ENCODE data around the gene TNRC6C.

GRCh38 chr17:78120971-78121800 is 162.7 kb downstream of the TNRC6C start:
- TF ChIP-seq EP300 (IDR thresholded peaks at IDR 0.05) (no peak), CTCF (IDR thresholded peaks at IDR 0.05) (no peak)
